ENCODE results near the gene SNCB. TPM values are rescaled to one million over a fixed set of nuclear protein-coding genes. Genes with fewer than 3 reads are reported as not detected.

Gene SNCB
- total RNA-seq, 1 experiment from 2014 or later, result not detected

GRCh38 chr5:176675676-176676360 is 45.5 kb upstream of the SNCB start:
- ChIA-PET RAD21 (ENCODE audit: low non-redundant PET in 1 of 2, low total read pairs in 2 of 2, uncharacterized antibody in 2 of 2, unreplicated experiment in 2 of 2) (interaction anchor here in 1 of 2 experiments (0.5 kb wide), 1 partner anchor 272 kb away, joined by 3 read pairs; no protein-coding TSS in a partner anchor), POLR2A (no interaction called here), CTCF (interaction anchor here (1.9 kb wide), 1 partner anchor 15 kb away, joined by 10 read pairs; no protein-coding TSS in a partner anchor)
- TF ChIP-seq CBX3 (IDR thresholded peaks at IDR 0.05; ENCODE audit: low read depth) (0 out of 2 replicates have a peak, but pooled peaks have one; percentile 4), ZNF274 (IDR thresholded peaks at IDR 0.05; ENCODE audit: low read depth, low read length) (no peak), SP1 (IDR thresholded peaks at IDR 0.05; ENCODE audit: low read depth) (peak; percentile 12; the same call in 1 of the 2 replicates), SIN3A (IDR thresholded peaks at IDR 0.05; ENCODE audit: low read depth) (no peak), YY1 (IDR thresholded peaks at IDR 0.05; ENCODE audit: extremely low read depth, insufficient replicate concordance, low read depth, low read length) (peak; percentile 35), MAX (IDR thresholded peaks at IDR 0.05) (peak; percentile 85), RAD21 (IDR thresholded peaks at IDR 0.05; ENCODE audit: low read depth) (peak; percentile 39), JUND (IDR thresholded peaks at IDR 0.05) (no peak), CTCF (IDR thresholded peaks at IDR 0.05 in 2 of 3, conservative IDR thresholded peaks at IDR 0.05 in 1 of 3; ENCODE audit: borderline replicate concordance in 1 of 3, insufficient read depth in 1 of 3, low read depth in 2 of 3, low read length in 2 of 3) (peak; percentile 57 to 90 (median 88); a peak in 5 of 6 replicates)
- H4K20me1 ChIP-seq (ENCODE audit: insufficient read depth), result no peaks in the 10 kb centered on the region
- peaks cover 7 to 16% of the 10 kb centered on the region in 2 experiments for H3K4me1 ChIP-seq (ENCODE audit: control insufficient read depth in 1 of 2, insufficient read depth in 2 of 2, low read length in 2 of 2)
- DNase-seq (ENCODE audit: low read depth, low spot score) (peak; percentile 57), ATAC-seq (peak; percentile 96)
- no peaks in the 10 kb centered on the region for H3K27me3 ChIP-seq (ENCODE audit: insufficient read depth, low read length)
- no TSS peak for BruUV-seq (replicated peaks)
- peak overlapping the region; percentile 42 for H3K4me2 ChIP-seq (ENCODE audit: low read length)
- no peaks in the 10 kb centered on the region for H3K9me2 ChIP-seq (ENCODE audit: insufficient read depth)
- no peaks in the 10 kb centered on the region for H3K9me3 ChIP-seq (ENCODE audit: control insufficient read depth in 1 of 2, insufficient read depth in 1 of 2, low read depth in 1 of 2, low read length in 2 of 2)
- no peak overlapping the region for H3K27ac ChIP-seq (ENCODE audit: low read depth, low read length)
- H3K36me3 ChIP-seq (ENCODE audit: control insufficient read depth in 1 of 2, insufficient read depth in 2 of 2, low read length in 2 of 2), result no peaks in the 10 kb centered on the region
- peak overlapping the region; percentile 93 for H2AFZ ChIP-seq (ENCODE audit: low read depth, low read length, poor library complexity, severe bottlenecking)
- no peak overlapping the region for H3K4me3 ChIP-seq (replicated peaks in 1 of 2; ENCODE audit: low read depth in 1 of 2, low read length in 2 of 2)
- H3K79me2 ChIP-seq (ENCODE audit: insufficient read depth, low read length), result no peaks in the 10 kb centered on the region
- H3K9ac ChIP-seq (ENCODE audit: low read length), result no peak overlapping the region
- intact Hi-C loops (cut with micrococcal nuclease), result loop anchor here (5.0 kb wide), 1 partner anchor 271 kb away; no protein-coding TSS in a partner anchor

All from HCT116 (cell line).